ENCODE results near the gene GPD1L. TPM values are rescaled to one million over a fixed set of nuclear protein-coding genes. Genes with fewer than 3 reads are reported as not detected.

Gene GPD1L
- total and polyA plus RNA-seq, 8 donors: 16.5 to 79.0 (median 34.7) TPM

DNA sequence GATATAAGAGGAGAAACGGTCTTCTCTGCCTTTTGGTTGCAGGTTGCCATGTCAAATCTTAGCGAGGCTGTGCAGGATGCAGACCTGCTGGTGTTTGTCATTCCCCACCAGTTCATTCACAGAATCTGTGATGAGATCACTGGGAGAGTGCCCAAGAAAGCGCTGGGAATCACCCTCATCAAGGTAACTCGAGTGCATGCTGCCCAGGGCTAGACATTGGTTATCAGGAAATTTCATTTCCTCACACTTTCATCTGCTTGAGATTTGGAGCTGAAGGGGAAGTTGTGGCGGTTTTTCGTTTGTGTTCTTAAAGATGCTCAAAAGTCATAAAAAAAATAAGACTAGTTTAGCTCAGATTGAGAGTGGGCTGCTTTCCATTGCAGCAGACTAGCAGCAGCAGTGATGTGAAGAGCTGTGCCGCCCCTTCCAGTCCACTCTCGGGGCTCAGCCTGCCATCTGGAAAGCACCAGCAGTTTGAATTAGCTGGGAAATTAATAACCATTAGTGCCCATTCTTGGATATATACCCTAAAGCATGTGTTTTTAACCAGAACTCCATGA lies 32.2 kb downstream of the GPD1L start:
- DNase-seq: no peak
- Histone ChIP-seq H3K4me3 (no peak overlapping the region), H3K4me1 (peaks cover 0 to 7% (median 5%) of the 10 kb centered on the region in 4 donors), H3K27me3 (no peaks in the 10 kb centered on the region), H3K36me3 (peaks cover 0 to 35% (median 24%) of the 10 kb centered on the region in 4 donors), H3K27ac (no peak overlapping the region), H3K9me3 (no peaks in the 10 kb centered on the region)
- 61 to 83% (median 79%) methylated on average over 8 of the region's 8 CpGs for WGBS, 5 donors
- TF ChIP-seq EP300 (IDR thresholded peaks at IDR 0.05): no peak
- TF ChIP-seq POLR2AphosphoS5 (IDR thresholded peaks at IDR 0.05): no peak
- no peak for TF ChIP-seq CTCF (IDR thresholded peaks at IDR 0.05)
- TF ChIP-seq POLR2A (IDR thresholded peaks at IDR 0.05): no peak
- intact Hi-C loops (cut with DNase I; ENCODE audit: low total_unique reads): no loop called here

DNA sequence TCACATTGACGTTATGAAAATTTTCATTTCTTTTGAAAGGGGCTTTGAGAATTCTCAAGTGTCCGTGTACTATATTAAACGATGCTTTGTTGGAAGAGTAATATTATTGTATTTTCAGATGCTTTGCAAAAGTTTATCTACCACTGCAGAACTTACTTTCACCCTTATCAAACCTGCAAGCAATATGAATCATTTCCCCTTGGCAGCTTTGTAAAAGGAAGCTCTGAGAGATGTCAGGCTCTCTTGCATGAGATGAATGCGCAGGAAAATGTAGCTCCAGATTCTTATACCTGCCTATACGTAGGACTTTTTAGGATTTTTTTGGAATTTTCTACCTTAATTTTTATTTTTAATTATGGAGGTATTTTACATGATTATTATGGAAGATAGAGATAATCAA lies 34.5 kb downstream of the GPD1L start:
- Histone ChIP-seq H3K27me3 (no peaks in the 10 kb centered on the region), H3K27ac (no peak overlapping the region), H3K4me1 (peaks cover 0 to 17% (median 9%) of the 10 kb centered on the region in 4 donors), H3K4me3 (no peak overlapping the region), H3K36me3 (peaks cover 0 to 32% (median 21%) of the 10 kb centered on the region in 4 donors), H3K9me3 (no peaks in the 10 kb centered on the region)
- intact Hi-C loops (cut with DNase I; ENCODE audit: low total_unique reads): loop anchor here (5.0 kb wide), 1 partner anchor 119 kb away; no protein-coding TSS in a partner anchor
- 58 to 83% (median 79%) methylated on average over 5 of the region's 5 CpGs for WGBS, 5 donors
- no peak for TF ChIP-seq CTCF (IDR thresholded peaks at IDR 0.05)
- TF ChIP-seq EP300 (IDR thresholded peaks at IDR 0.05): no peak
- TF ChIP-seq POLR2AphosphoS5 (IDR thresholded peaks at IDR 0.05): no peak
- TF ChIP-seq POLR2A (IDR thresholded peaks at IDR 0.05): no peak
- no peak for DNase-seq

GRCh38 chr3:32143849-32144757 lies 37.7 kb downstream of the GPD1L start:
- WGBS, 5 donors: 56 to 63% (median 62%) methylated on average over 11 of the region's 11 CpGs
- TF ChIP-seq CTCF (IDR thresholded peaks at IDR 0.05) (peak in 5 of 7 experiments; percentile 50 to 86 (median 60)), POLR2A (IDR thresholded peaks at IDR 0.05) (no peak)
- Histone ChIP-seq H3K4me1 (peaks cover 0 to 10% (median 5%) of the 10 kb centered on the region in 4 donors), H3K36me3 (peaks cover 5 to 58% (median 44%) of the 10 kb centered on the region in 4 donors), H3K27me3 (no peaks in the 10 kb centered on the region), H3K9me3 (no peaks in the 10 kb centered on the region), H3K4me3 (no peak overlapping the region), H3K27ac (no peak overlapping the region)
- peak; percentile 40 to 91 for DNase-seq
- intact Hi-C loops (cut with DNase I; ENCODE audit: low total_unique reads): loop anchor here (5.0 kb wide), 1 partner anchor 122 kb away; no protein-coding TSS in a partner anchor

GRCh38 chr3:32146746-32147211 lies 40.4 kb downstream of the GPD1L start:
- H3K4me1 ChIP-seq: peaks cover 0 to 10% (median 5%) of the 10 kb centered on the region in 4 donors
- intact Hi-C loops (cut with DNase I; ENCODE audit: low total_unique reads): no loop called here
- WGBS, 5 donors: 38 to 50% (median 45%) methylated on average over 3 of the region's 3 CpGs
- H3K9me3 ChIP-seq: no peaks in the 10 kb centered on the region
- DNase-seq: peak in 1 of 2 donors; percentile 39
- no peak overlapping the region for H3K4me3 ChIP-seq
- H3K27me3 ChIP-seq: no peaks in the 10 kb centered on the region
- peaks cover 14 to 60% (median 53%) of the 10 kb centered on the region in 4 donors for H3K36me3 ChIP-seq
- H3K27ac ChIP-seq: no peak overlapping the region
- no peak for TF ChIP-seq EP300 (IDR thresholded peaks at IDR 0.05)
- no peak for TF ChIP-seq POLR2A (IDR thresholded peaks at IDR 0.05)
- TF ChIP-seq POLR2AphosphoS5 (IDR thresholded peaks at IDR 0.05): no peak
- TF ChIP-seq CTCF (IDR thresholded peaks at IDR 0.05): no peak
